ENCODE measurements around the gene AOAH.
"Not testable (repeated sequence)": the region's sequence is repeated elsewhere in the genome, so short reads cannot be mapped to it uniquely, and the experiment has no call there.

AOAH gene

GRCh38 chr7:36726311-36726710 is 2.0 kb upstream of the AOAH start:
- Histone ChIP-seq H3K36me3 (ENCODE audit: control insufficient read depth, insufficient read depth, low read length) (no peaks in the 10 kb centered on the region), H3K4me3 (ENCODE audit: insufficient read depth, low read depth, low read length, poor library complexity, severe bottlenecking) (no peak overlapping the region), H3K27me3 (replicated peaks; ENCODE audit: control insufficient read depth, insufficient read depth, low read length, poor library complexity, severe bottlenecking) (no peaks in the 10 kb centered on the region), H3K9me3 (ENCODE audit: control insufficient read depth, low read length) (no peaks in the 10 kb centered on the region), H3K4me1 (ENCODE audit: control insufficient read depth, insufficient read depth, low read length, poor library complexity, severe bottlenecking) (peaks cover 26% of the 10 kb centered on the region), H3K27ac (ENCODE audit: insufficient read depth, low read length, poor library complexity, severe bottlenecking) (no peak overlapping the region)
- no peak for DNase-seq

GRCh38 chr7:36724996-36725395 is 702 bp upstream of the AOAH start:
- H3K36me3 ChIP-seq (ENCODE audit: control insufficient read depth, insufficient read depth, low read length), result no peaks in the 10 kb centered on the region
- H3K9me3 ChIP-seq (ENCODE audit: control insufficient read depth, low read length), result no peaks in the 10 kb centered on the region
- H3K4me3 ChIP-seq (ENCODE audit: insufficient read depth, low read depth, low read length, poor library complexity, severe bottlenecking), result no peak overlapping the region
- no peak overlapping the region for H3K27ac ChIP-seq (ENCODE audit: insufficient read depth, low read length, poor library complexity, severe bottlenecking)
- DNase-seq, result no peak
- H3K27me3 ChIP-seq (replicated peaks; ENCODE audit: control insufficient read depth, insufficient read depth, low read length, poor library complexity, severe bottlenecking), result no peaks in the 10 kb centered on the region
- peaks cover 26% of the 10 kb centered on the region for H3K4me1 ChIP-seq (ENCODE audit: control insufficient read depth, insufficient read depth, low read length, poor library complexity, severe bottlenecking)

- Histone ChIP-seq H3K4me3 (ENCODE audit: insufficient read depth, low read depth, low read length, poor library complexity, severe bottlenecking) (peak overlapping the region; percentile 18), H3K36me3 (ENCODE audit: control insufficient read depth, insufficient read depth, low read length) (no peaks in the 10 kb centered on the region), H3K9me3 (ENCODE audit: control insufficient read depth, low read length) (no peaks in the 10 kb centered on the region), H3K27me3 (replicated peaks; ENCODE audit: control insufficient read depth, insufficient read depth, low read length, poor library complexity, severe bottlenecking) (no peaks in the 10 kb centered on the region), H3K4me1 (ENCODE audit: control insufficient read depth, insufficient read depth, low read length, poor library complexity, severe bottlenecking) (peaks cover 26% of the 10 kb centered on the region), H3K27ac (ENCODE audit: insufficient read depth, low read length, poor library complexity, severe bottlenecking) (no peak overlapping the region)
- no peak for DNase-seq
Observed at GRCh38 chr7:36723291-36723690, 1.0 kb downstream of the AOAH start.

- Histone ChIP-seq H3K27me3 (replicated peaks; ENCODE audit: control insufficient read depth, insufficient read depth, low read length, poor library complexity, severe bottlenecking) (no peaks in the 10 kb centered on the region), H3K4me1 (ENCODE audit: control insufficient read depth, insufficient read depth, low read length, poor library complexity, severe bottlenecking) (peaks cover 11% of the 10 kb centered on the region), H3K4me3 (ENCODE audit: insufficient read depth, low read depth, low read length, poor library complexity, severe bottlenecking) (no peak overlapping the region), H3K27ac (ENCODE audit: insufficient read depth, low read length, poor library complexity, severe bottlenecking) (no peak overlapping the region), H3K9me3 (ENCODE audit: control insufficient read depth, low read length) (no peaks in the 10 kb centered on the region), H3K36me3 (ENCODE audit: control insufficient read depth, insufficient read depth, low read length) (no peaks in the 10 kb centered on the region)
- no peak for DNase-seq
Observed at GRCh38 chr7:36719083-36719632, 5.1 kb downstream of the AOAH start.

GRCh38 chr7:36717586-36717985 is 6.7 kb downstream of the AOAH start:
- Histone ChIP-seq H3K4me1 (ENCODE audit: control insufficient read depth, insufficient read depth, low read length, poor library complexity, severe bottlenecking) (no peaks in the 10 kb centered on the region), H3K9me3 (ENCODE audit: control insufficient read depth, low read length) (no peaks in the 10 kb centered on the region), H3K36me3 (ENCODE audit: control insufficient read depth, insufficient read depth, low read length) (no peaks in the 10 kb centered on the region), H3K27me3 (replicated peaks; ENCODE audit: control insufficient read depth, insufficient read depth, low read length, poor library complexity, severe bottlenecking) (no peaks in the 10 kb centered on the region), H3K27ac (ENCODE audit: insufficient read depth, low read length, poor library complexity, severe bottlenecking) (no peak overlapping the region), H3K4me3 (ENCODE audit: insufficient read depth, low read depth, low read length, poor library complexity, severe bottlenecking) (no peak overlapping the region)
- DNase-seq, result no peak

GRCh38 chr7:36716802-36717201 is 7.5 kb downstream of the AOAH start:
- not testable (repeated sequence) for H3K9me3 ChIP-seq (ENCODE audit: control insufficient read depth, low read length); H3K27me3 ChIP-seq (replicated peaks; ENCODE audit: control insufficient read depth, insufficient read depth, low read length, poor library complexity, severe bottlenecking); H3K27ac ChIP-seq (ENCODE audit: insufficient read depth, low read length, poor library complexity, severe bottlenecking); H3K4me1 ChIP-seq (ENCODE audit: control insufficient read depth, insufficient read depth, low read length, poor library complexity, severe bottlenecking); H3K4me3 ChIP-seq (ENCODE audit: insufficient read depth, low read depth, low read length, poor library complexity, severe bottlenecking); H3K36me3 ChIP-seq (ENCODE audit: control insufficient read depth, insufficient read depth, low read length); DNase-seq

- H3K27me3 ChIP-seq (replicated peaks; ENCODE audit: control insufficient read depth, insufficient read depth, low read length, poor library complexity, severe bottlenecking), result no peaks in the 10 kb centered on the region
- H3K9me3 ChIP-seq (ENCODE audit: control insufficient read depth, low read length), result no peaks in the 10 kb centered on the region
- H3K4me1 ChIP-seq (ENCODE audit: control insufficient read depth, insufficient read depth, low read length, poor library complexity, severe bottlenecking), result no peaks in the 10 kb centered on the region
- H3K4me3 ChIP-seq (ENCODE audit: insufficient read depth, low read depth, low read length, poor library complexity, severe bottlenecking), result no peak overlapping the region
- H3K27ac ChIP-seq (ENCODE audit: insufficient read depth, low read length, poor library complexity, severe bottlenecking), result no peak overlapping the region
- no peaks in the 10 kb centered on the region for H3K36me3 ChIP-seq (ENCODE audit: control insufficient read depth, insufficient read depth, low read length)
- DNase-seq, result no peak
Observed at GRCh38 chr7:36712015-36712414, 12.3 kb downstream of the AOAH start.

- Histone ChIP-seq H3K36me3 (ENCODE audit: control insufficient read depth, insufficient read depth, low read length) (no peaks in the 10 kb centered on the region), H3K4me3 (ENCODE audit: insufficient read depth, low read depth, low read length, poor library complexity, severe bottlenecking) (no peak overlapping the region), H3K27ac (ENCODE audit: insufficient read depth, low read length, poor library complexity, severe bottlenecking) (no peak overlapping the region)
Observed at GRCh38 chr7:36711256-36711655, 13.0 kb downstream of the AOAH start.

GRCh38 chr7:36710186-36710791 is 14.0 kb downstream of the AOAH start:
- no peak for DNase-seq
- H3K4me1 ChIP-seq (ENCODE audit: control insufficient read depth, insufficient read depth, low read length, poor library complexity, severe bottlenecking), result no peaks in the 10 kb centered on the region
- H3K27me3 ChIP-seq (replicated peaks; ENCODE audit: control insufficient read depth, insufficient read depth, low read length, poor library complexity, severe bottlenecking), result no peaks in the 10 kb centered on the region
- no peaks in the 10 kb centered on the region for H3K36me3 ChIP-seq (ENCODE audit: control insufficient read depth, insufficient read depth, low read length)
- no peaks in the 10 kb centered on the region for H3K9me3 ChIP-seq (ENCODE audit: control insufficient read depth, low read length)
- no peak overlapping the region for H3K4me3 ChIP-seq (ENCODE audit: insufficient read depth, low read depth, low read length, poor library complexity, severe bottlenecking)
- no peak overlapping the region for H3K27ac ChIP-seq (ENCODE audit: insufficient read depth, low read length, poor library complexity, severe bottlenecking)

More at GRCh38 chr7:36711256-36711655, 13.0 kb downstream of the AOAH start:
- no peak for DNase-seq
- Histone ChIP-seq H3K9me3 (ENCODE audit: control insufficient read depth, low read length) (no peaks in the 10 kb centered on the region), H3K27me3 (replicated peaks; ENCODE audit: control insufficient read depth, insufficient read depth, low read length, poor library complexity, severe bottlenecking) (no peaks in the 10 kb centered on the region), H3K4me1 (ENCODE audit: control insufficient read depth, insufficient read depth, low read length, poor library complexity, severe bottlenecking) (no peaks in the 10 kb centered on the region)

GRCh38 chr7:36708767-36709166 is 15.5 kb downstream of the AOAH start:
- no peak overlapping the region for H3K27ac ChIP-seq (ENCODE audit: insufficient read depth, low read length, poor library complexity, severe bottlenecking)
- H3K4me1 ChIP-seq (ENCODE audit: control insufficient read depth, insufficient read depth, low read length, poor library complexity, severe bottlenecking), result no peaks in the 10 kb centered on the region
- no peaks in the 10 kb centered on the region for H3K27me3 ChIP-seq (replicated peaks; ENCODE audit: control insufficient read depth, insufficient read depth, low read length, poor library complexity, severe bottlenecking)
- no peaks in the 10 kb centered on the region for H3K9me3 ChIP-seq (ENCODE audit: control insufficient read depth, low read length)
- DNase-seq, result no peak
- no peak overlapping the region for H3K4me3 ChIP-seq (ENCODE audit: insufficient read depth, low read depth, low read length, poor library complexity, severe bottlenecking)
- H3K36me3 ChIP-seq (ENCODE audit: control insufficient read depth, insufficient read depth, low read length), result no peaks in the 10 kb centered on the region

Data from effector memory CD4-positive, alpha-beta T cell (primary cell).